Measurements from ENCODE around the gene LYPD3.
A peak's percentile ranks its signal among the peaks of the same experiment; 100 is the strongest.

LYPD3 gene

GRCh38 chr19:43462785-43463380 is 2.5 kb downstream of the LYPD3 start:
- Histone ChIP-seq H3K4me1 (ENCODE audit: insufficient read depth, low read length, severe bottlenecking) (peaks cover 8% of the 10 kb centered on the region), H4K20me1 (ENCODE audit: insufficient read depth, low read length) (no peaks in the 10 kb centered on the region), H3K4me2 (ENCODE audit: low read length) (peak overlapping the region; percentile 80; the same call in 1 of the 2 replicates), H3F3A (ENCODE audit: insufficient read depth, low read length) (no peaks in the 10 kb centered on the region), H2AFZ (ENCODE audit: low read length) (no peak overlapping the region), H3K79me2 (ENCODE audit: insufficient read depth, low read length) (no peaks in the 10 kb centered on the region), H3K4me3 (ENCODE audit: low read depth, low read length, poor library complexity, severe bottlenecking) (peak overlapping the region; percentile 67), H3K27me3 (ENCODE audit: insufficient read depth, low read length) (peaks cover 5% of the 10 kb centered on the region), H3K9ac (ENCODE audit: low read length) (no peak overlapping the region), H3K9me3 (ENCODE audit: low read length) (no peaks in the 10 kb centered on the region), H3K9me2 (ENCODE audit: low read depth, low read length) (no peaks in the 10 kb centered on the region), H3K36me3 (ENCODE audit: insufficient read depth, low read length) (no peaks in the 10 kb centered on the region), H3K27ac (ENCODE audit: low read depth, low read length, poor library complexity, severe bottlenecking) (no peak overlapping the region)
- TF ChIP-seq EZH2 (IDR thresholded peaks at IDR 0.05; ENCODE audit: borderline replicate concordance, low read length) = no peak

- no peaks in the 10 kb centered on the region for H3K9me3 ChIP-seq (ENCODE audit: low read length)
- H3K27me3 ChIP-seq (ENCODE audit: insufficient read depth, low read length) = peaks cover 5% of the 10 kb centered on the region
- no peaks in the 10 kb centered on the region for H3K9me2 ChIP-seq (ENCODE audit: low read depth, low read length)
- H3K4me2 ChIP-seq (ENCODE audit: low read length) = no peak overlapping the region
- H3K36me3 ChIP-seq (ENCODE audit: insufficient read depth, low read length) = no peaks in the 10 kb centered on the region
- no peaks in the 10 kb centered on the region for H3F3A ChIP-seq (ENCODE audit: insufficient read depth, low read length)
- peaks cover 8% of the 10 kb centered on the region for H3K4me1 ChIP-seq (ENCODE audit: insufficient read depth, low read length, severe bottlenecking)
- H3K4me3 ChIP-seq (ENCODE audit: low read depth, low read length, poor library complexity, severe bottlenecking) = no peak overlapping the region
- no peak overlapping the region for H3K9ac ChIP-seq (ENCODE audit: low read length)
- no peak overlapping the region for H3K27ac ChIP-seq (ENCODE audit: low read depth, low read length, poor library complexity, severe bottlenecking)
- H4K20me1 ChIP-seq (ENCODE audit: insufficient read depth, low read length) = no peaks in the 10 kb centered on the region
- no peak overlapping the region for H2AFZ ChIP-seq (ENCODE audit: low read length)
- no peak for TF ChIP-seq CTCF (IDR thresholded peaks at IDR 0.05; ENCODE audit: low read length)
- TF ChIP-seq EZH2 (IDR thresholded peaks at IDR 0.05; ENCODE audit: borderline replicate concordance, low read length) = no peak
- no peaks in the 10 kb centered on the region for H3K79me2 ChIP-seq (ENCODE audit: insufficient read depth, low read length)
Measured at GRCh38 chr19:43462383-43462782, 3.0 kb downstream of the LYPD3 start.

- H3K4me1 ChIP-seq (ENCODE audit: insufficient read depth, low read length, severe bottlenecking) = peaks cover 8% of the 10 kb centered on the region
- no peak overlapping the region for H2AFZ ChIP-seq (ENCODE audit: low read length)
Measured at GRCh38 chr19:43461303-43461702, 4.1 kb downstream of the LYPD3 start.

More at GRCh38 chr19:43461303-43461702, 4.1 kb downstream of the LYPD3 start:
- no peaks in the 10 kb centered on the region for H4K20me1 ChIP-seq (ENCODE audit: insufficient read depth, low read length)
- TF ChIP-seq CTCF (IDR thresholded peaks at IDR 0.05; ENCODE audit: low read length) (no peak), EZH2 (IDR thresholded peaks at IDR 0.05; ENCODE audit: borderline replicate concordance, low read length) (no peak)
- H3K36me3 ChIP-seq (ENCODE audit: insufficient read depth, low read length) = no peaks in the 10 kb centered on the region
- no peak overlapping the region for H3K4me2 ChIP-seq (ENCODE audit: low read length)
- no peaks in the 10 kb centered on the region for H3F3A ChIP-seq (ENCODE audit: insufficient read depth, low read length)
- no peak overlapping the region for H3K27ac ChIP-seq (ENCODE audit: low read depth, low read length, poor library complexity, severe bottlenecking)
- H3K4me3 ChIP-seq (ENCODE audit: low read depth, low read length, poor library complexity, severe bottlenecking) = no peak overlapping the region
- H3K9me3 ChIP-seq (ENCODE audit: low read length) = no peaks in the 10 kb centered on the region
- no peak overlapping the region for H3K9ac ChIP-seq (ENCODE audit: low read length)
- no peaks in the 10 kb centered on the region for H3K79me2 ChIP-seq (ENCODE audit: insufficient read depth, low read length)
- H3K9me2 ChIP-seq (ENCODE audit: low read depth, low read length) = no peaks in the 10 kb centered on the region
- peaks cover 5% of the 10 kb centered on the region for H3K27me3 ChIP-seq (ENCODE audit: insufficient read depth, low read length)

Measured in OCI-LY1 (cell line).